Pons (tissue), 1 donor: ENCODE data around the gene LRMDA.
"Not testable (repeated sequence)": the region's sequence is repeated elsewhere in the genome, so short reads cannot be mapped to it uniquely, and the experiment has no call there.

ENCODE experiments used
- DNase-seq: peaks from one replicate; pipeline ENCODE4 v3.0.0-alpha.2; 2016; ENCODE audit warnings: low spot score

Gene LRMDA

DNA sequence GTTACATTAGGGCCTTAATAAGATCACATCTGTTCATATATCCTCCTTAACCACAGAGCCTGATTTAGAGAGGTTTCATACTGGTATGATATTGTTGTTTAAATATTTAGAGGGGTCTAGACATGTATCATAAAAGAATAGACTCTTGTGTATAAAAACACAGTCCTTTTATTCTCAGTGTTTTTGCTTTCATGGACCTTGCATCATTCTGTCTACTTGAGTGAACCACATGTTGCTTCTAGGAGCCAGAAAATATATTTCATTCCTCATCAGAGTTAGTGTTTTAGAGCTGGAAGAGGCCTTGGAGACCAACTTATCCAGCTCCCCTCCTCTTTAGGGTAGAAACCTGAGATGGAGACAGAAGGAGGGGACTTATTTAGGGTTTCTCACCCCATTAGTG lies 312.8 kb downstream of the LRMDA start:
- DNase-seq = no peak

DNA sequence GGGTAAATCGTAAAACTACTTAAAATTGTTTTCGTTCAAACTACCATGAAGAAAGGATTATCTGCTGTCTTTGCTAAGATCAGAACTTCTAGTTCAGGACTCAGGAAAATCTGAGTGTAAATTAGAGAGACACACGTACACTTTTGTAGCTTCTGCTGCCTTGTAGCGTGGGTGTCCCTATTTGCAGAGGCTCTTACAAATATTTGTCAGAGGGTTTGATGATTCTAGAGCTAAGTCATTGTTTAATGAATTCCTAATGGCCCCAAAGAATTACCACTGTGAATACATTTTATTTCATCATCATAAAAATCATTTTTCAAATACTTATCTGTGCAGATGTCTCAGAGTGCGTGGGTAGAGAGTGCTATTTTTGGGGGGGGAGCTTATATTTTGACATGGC lies 314.9 kb downstream of the LRMDA start:
- no peak for DNase-seq

DNA sequence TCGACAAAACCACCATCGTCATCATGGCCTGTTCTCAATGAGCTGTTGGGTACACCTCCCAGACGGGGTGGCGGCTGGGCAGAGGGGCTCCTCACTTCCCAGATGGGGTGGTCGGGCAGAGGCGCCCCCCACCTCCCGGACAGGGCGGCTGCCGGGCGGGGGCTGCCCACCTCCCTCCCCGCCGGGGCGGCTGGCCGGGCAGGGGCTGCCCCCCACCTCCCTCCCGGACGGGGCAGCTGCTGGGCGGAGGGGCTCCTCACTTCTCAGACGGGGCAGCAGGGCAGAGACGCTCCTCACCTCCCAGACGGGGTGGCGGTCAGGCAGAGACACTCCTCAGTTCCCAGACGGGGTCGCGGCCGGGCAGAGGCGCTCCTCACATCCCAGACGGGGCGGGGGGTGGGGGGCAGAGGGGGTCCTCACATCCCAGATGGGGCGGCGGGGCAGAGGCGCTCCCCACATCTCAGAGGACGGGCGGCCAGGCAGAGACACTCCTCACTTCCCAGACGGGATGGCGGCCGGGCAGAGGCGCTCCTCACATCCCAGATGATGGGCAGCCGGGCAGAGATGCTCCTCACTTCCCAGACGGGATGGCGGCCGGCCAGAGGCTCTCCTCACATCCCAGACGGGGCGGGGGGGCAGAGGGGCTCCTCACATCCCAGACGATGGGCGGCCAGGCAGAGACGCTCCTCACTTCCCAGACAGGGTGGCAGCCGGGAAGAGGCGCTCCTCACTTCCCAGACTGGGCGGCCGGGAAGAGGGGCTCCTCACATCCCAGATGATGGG lies 318.9 kb downstream of the LRMDA start:
- DNase-seq = not testable (repeated sequence)

DNA sequence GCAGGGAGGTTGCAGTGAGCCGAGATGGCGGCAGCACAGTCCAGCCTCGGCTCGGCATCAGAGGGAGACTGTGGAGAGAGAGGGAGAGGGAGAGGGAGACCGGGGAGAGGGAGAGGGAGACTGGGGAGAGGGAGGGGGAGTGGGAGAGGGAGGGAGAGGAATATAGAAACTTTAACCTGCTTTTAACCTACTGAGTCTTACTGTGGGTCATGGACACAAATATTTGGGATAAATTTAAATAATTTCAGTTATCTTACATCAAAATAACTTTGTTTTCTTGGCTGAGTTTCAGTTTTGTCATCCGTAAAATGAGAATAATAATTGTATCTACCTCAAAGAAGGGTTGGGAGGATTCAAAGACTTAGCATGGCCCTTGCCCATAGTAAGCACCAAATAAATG lies 319.8 kb downstream of the LRMDA start:
- DNase-seq = no peak

DNA sequence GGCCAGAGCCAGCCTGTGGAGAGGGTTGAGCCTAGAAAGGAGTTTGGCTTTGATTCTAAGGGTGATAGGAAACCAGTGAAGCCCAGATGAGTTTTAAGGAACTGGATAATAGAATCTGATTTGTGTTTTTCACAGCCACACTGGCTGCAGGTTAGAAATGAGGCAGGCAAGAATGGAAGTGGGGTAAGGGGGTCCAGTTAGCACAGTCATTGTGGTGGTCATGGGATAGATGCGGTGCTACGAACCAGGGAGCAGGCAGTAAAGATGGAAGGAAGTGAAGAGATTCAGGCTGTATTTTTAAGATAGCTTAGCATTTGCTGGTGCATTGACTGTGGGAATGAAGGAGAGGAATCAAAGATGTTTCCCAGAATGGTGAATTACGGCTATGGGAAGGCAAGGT lies 322.2 kb downstream of the LRMDA start:
- DNase-seq = no peak

DNA sequence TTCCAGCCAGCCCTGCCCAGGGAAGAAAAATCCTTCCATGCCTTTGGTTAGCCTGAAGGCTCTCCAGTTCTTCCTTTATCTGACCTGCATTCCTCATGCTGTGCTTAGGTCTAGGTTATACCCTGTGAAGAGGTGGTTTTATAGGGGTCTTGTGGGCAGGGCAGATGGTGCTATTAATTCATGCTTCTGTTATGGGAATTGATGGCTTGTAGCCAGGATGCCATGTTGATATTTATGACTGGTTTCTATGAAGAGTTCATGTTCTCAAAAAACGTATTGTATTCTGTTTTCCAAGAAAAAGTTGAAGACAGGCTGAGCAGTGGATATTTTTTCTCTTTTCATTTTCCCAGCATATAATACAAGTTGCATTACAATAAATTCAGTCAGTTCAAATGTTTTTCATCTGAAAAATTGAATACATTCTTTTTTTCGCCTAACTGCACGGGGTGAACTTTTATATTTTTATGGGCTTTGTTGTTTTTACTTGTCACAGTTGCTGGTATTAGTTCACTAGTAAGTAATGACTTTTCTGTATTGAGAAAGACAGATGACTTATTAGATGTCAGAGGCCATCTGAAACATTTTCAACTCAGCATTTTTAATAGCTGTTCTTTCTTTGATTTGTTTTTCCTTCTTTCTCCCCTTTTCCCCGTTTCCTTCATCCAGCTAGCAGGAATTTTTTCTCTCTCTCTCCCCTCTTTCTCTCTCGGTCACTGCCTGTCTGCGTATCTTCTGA lies 322.8 kb downstream of the LRMDA start:
- no peak for DNase-seq

DNA sequence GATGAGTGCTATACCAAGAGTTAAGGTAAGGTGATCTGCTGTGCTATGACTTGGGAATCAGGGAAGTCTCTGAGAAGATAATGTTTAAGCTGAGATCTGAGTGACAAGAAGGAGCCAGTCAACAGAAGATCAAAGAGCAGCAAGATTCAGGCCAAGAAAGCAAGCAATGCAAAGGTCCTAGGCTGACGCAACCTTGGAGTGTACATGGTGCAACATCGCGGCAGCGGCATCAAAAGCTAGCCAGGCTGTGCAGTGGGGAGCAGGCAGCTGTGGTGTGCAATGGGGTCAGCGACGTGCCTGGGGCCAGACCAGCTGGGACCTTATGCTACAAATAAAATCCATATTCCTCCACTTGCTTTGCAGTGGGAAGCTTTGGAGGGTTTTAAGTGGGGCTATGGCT lies 324.1 kb downstream of the LRMDA start:
- DNase-seq = no peak

DNA sequence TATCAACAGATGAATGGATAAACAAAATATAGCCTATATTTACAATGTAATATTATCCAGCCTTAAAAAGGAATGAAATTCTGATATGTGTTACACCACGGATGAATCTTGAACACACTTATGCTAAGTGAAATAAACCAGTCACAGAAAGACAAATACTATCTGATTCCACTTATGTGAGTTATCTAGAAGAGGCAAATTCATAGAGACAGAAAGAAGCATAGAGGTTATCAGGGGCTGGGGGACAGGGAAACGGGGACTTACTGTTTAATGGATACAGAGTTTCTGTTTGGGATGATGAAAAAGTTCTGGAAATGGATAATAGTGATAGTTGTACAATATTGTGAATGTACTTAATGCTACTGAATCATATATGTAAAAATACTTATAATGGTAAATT lies 329.9 kb downstream of the LRMDA start:
- no peak for DNase-seq

DNA sequence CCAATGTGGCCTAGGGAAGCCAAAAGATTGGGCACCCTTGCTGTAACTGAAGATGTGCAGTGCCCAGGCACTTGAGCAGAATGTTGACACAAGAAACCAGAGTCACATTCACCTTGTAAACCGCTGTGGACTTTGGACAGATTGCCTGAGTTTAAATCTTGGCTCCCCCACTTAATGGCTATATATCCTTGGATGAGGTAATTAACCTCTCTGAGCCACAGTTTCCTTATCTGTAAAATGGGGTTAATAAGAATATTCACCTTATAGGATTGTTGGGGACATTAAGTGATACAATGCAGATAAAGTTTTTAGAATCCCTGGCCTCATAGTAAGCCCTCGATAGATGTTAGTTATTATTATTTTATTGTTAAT lies 331.0 kb downstream of the LRMDA start:
- DNase-seq = no peak

DNA sequence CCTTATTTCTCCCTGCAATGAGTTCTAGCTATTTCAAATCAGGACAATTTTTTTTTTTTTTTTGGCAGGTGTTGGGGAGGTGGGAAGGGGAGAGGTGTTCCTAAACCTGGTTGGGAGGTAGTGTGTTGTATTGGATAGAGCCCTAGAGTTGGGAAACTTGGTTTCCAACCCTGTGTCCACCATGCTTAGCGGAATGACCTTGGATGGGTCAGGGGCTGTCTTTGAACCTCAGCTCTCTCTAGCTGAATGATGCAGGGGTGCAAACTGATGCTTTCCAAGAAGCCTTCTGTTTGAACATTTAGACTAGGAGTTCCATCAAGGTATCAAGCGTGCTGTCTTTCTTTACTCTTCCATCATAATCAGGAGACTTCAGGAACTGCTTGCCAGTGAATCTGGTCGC lies 332.2 kb downstream of the LRMDA start:
- DNase-seq = no peak

DNA sequence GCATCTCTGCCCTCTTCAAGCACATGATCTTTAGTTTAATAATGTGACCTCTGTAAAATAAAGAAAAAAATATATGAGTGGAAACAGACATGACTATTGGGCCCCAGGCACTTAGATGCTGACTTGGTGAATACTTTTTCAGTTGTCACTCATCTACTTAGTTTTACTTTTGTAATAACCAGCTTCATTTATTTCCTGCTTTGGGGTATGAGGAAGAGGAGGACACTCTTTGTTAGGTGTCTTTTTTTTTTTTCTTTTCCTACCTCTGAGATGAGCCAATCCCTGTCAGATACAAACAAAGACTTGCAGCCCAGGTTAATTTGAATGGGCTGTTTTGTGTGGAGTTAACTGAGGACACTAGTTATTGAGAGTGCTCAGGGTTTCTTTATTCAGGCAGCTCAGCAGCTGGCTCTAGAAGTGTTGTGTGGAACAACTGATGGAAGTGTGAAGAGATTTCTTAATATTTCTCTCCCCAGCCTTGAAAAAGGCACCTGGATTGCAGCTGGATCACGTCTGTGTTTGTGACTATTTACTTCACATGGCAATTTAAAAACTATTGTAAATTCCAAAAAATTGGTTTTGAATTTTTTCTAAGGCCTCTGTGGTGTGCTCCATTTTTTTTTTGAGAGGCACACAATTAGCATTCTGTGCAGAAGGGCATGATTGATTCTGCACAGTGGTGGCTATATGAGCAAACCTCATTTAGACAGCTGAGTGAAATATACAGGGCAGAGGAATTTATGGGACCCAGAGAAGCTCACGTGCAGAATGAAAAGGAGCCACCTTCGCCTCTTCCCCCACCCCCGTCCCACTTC lies 333.8 kb downstream of the LRMDA start:
- DNase-seq = no peak

DNA sequence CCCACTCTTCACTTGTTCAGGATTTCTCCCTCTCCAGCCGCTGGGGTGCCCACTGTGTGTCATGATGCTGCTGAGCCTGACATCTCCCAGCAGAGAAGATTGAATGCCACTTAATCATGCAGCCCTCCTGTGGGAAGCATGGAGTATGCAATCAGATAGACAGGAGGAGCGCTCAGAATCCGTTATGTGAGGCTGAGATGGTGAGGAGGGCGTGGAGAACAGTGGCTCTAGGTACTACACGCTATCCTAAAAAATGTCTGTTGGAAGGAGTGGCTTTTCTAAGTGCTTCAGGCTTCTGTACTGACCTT lies 334.3 kb downstream of the LRMDA start:
- DNase-seq = no peak

DNA sequence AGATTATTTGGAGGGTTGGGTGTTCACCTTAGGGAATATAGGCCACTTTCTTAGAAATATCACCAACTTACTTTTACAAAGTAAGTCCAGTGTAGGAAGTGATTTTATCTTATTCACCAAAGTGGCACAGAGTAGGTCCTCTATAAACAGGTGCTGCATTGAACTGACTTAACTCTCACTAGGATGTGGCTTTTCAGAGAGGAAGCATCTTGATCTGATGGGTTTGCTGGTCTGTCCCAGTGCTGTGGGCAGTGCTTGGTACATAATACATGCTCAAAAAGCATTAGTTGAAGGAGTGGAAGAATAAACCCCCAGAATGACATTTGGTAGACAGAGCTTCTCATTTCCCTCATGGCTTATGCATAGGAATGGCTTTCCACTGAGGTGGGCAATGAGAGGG lies 334.7 kb downstream of the LRMDA start:
- no peak for DNase-seq

DNA sequence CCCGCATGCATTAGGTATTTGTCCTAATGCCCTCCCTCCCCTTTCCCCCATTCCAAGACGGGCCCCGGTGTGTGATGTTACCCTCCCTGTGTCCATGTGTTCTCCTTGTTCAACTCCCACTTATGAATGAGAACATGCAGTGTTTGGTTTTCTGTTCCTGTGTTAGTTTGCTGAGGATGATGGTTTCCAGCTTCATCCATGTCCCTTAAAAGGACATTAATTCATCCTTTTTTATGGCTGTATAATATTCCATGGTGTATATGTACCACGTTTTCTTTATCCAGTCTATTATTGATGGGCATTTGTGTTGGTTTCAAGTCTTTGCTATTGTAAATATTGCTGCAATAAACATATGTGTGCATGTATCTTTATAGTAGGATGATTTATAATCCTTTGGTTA lies 335.3 kb downstream of the LRMDA start:
- DNase-seq = not testable (repeated sequence)

DNA sequence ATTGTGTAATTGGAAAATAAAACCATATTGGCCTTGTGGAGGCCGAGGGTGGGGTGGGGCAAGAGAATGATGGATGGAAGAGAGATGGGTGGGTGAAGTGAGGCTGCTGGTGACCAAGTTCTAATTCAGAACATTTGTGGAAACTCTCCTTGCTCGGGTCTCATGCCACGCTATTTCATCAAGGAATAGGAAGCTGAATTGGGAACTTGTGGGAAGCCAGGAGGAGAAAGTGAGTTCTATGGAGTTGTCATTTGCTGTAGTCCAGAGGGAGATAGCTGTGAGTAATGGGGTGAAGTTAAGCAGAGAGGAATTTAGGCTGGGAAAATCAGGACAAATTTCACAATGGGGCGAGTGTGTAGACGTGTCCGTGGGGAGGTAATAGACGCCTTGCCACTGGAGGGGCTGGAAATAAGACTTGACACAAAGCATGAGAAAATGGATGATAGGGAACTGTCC lies 339.2 kb downstream of the LRMDA start:
- no peak for DNase-seq

DNA sequence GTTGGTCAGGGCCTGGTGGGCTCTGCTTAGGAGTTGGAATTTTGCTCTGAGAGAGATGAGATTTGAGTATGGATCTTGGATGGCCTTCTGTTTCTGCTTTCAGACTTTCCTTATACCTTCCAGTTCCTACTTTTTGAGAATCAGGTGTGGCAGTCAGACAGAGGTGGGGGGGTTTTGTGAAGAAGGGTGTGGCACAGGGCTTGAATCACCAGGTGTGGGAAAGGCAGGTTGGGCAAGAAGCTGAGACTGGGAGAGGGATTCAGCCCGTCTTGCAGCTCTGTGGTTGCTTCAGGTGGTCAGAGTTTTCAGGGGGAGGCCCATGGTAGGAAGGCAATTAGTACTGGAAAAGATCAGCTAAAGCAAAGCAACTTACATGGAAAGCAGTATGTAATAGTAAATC lies 340.2 kb downstream of the LRMDA start:
- no peak for DNase-seq

DNA sequence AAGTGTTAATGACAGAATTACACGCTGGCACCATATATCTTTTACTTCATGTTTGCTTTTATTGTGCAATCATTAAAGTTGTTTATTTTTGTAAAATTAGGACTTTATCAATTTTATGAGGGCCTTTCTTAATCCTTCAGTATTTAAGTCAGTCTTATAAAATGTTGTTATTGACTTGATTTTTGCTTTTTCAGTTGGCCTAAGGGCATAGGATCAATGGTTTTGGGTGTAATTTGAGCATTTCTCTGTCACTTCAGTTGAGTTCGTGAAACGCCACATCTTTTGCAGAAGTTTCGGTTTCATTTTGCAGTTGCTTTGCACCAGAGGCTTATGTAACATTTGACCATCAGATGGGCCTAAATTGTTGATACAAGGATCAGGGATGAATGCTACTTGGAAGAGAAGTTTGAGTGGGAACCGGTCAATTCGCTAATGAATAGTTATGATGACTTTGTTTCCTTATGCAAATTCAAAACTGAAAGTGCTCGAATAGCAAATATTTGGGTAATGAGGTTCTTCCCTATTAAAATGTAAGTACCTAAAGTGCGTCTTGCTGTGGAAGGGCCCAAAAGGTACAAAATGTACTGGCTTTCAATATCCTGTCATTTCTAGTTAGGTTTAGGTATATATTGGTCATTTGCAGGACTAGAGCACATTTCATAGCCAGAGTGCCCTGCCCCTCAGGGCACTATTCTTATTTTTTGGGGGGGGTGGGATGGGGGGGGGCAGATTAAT lies 340.9 kb downstream of the LRMDA start:
- peak; percentile 51 for DNase-seq

DNA sequence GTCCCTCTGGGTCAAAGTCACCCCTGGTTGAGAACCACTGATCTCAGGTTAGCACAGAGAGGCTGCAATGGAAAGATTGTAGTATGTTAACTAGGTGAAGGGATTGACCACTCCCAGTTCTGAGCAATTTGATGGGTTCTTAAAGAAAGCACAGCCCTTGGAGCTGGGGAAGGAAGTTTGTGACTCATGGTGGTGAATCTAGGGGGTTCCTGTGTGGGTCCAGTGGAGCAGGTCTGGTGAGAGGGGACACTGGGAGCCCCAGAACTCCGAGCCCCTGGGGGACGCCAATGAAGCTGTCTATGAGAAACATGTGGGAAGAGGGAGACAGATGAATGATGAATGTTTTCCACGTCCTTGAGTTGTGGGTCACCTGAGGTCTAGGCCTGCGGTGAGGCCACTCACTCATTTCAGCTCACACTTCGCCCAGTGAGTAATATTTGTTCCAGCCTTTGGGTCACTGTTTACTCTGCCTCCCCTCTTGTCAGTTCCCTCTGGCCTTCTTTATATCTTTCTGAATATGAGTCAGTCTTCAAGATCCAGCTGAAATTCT lies 341.9 kb downstream of the LRMDA start:
- no peak for DNase-seq

DNA sequence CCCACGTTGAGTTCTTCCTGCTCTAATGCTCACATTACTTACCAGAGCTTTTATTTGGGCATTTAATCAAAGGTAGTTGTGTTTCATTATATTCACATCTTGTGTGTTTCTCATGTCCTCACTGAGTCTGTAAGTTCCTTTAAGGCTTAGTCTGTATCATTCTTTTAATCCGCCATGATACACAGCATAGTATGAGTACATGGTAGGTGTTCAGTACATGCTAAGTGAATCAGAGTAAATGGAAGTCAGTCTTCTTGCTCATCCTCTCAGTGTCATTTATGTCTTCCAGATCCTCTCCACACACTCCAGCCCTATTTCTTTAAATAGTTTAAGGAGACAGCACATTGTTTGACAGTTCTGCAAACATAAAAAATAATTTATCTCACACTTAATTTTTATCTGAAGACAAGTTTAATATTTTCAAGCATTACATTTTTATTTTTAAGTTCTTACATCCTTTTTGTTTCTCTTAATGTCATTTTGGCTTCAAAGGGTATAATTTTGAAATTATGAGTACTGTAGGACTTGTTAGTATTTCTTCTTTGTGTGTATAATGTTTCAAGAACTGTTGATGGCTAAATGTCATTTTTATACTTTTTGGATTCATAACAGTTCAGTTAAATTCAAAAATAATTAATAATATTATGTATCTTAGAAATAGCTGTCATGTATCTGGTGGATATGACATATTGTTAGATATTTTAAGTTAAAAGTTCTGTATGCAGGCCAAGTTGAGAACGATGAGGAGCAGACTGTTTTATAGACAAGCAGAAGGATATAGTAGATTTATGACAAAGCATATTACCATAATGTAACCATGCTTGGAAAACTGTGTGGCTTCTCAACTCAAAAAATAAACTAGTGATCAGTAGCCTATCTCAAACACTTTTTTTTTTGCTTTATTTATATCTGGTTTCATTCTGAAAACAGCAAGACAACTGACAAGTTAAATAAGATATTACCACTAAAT lies 342.7 kb downstream of the LRMDA start:
- DNase-seq = no peak

DNA sequence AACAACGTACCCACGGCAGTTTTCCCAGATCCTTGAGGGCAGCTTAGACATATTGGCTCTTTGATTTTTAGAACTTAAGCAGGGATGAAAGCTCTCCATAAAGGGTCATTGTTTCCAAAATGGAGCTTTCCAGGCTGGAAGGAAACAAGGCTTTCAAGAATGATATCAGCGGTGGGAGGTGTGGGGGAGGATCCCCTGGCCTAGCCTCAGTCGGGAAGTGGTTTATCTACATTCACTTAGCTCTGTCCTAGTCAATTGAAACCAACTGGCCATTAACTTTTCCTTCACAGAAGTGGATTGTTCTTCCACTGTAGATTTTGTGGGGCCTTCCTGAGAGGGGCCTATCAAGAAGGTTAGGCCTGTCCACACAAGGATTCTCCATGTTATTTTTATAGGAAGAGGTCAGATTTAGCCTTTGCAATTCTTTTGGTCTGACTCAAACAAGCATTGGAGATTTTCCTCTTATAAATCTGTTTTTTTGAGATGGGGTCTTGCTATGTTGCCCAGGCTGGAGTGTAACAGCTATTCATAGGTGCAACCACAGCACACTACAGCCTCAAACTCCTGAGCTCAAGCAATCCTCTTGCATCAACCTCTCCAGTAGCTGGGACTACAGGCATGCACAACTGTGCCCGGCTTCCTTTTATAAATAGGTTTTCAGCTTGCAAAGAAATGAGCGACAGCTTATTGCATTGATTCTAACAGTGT lies 343.5 kb downstream of the LRMDA start:
- no peak for DNase-seq
